RPMI7951 (cell line): ENCODE data around the gene CAMK1D. TPM values are rescaled to one million over a fixed set of nuclear protein-coding genes. Genes with fewer than 3 reads are reported as not detected.

Experiments used
- DNase-seq: peaks from one replicate; pipeline ENCODE4 v3.0.0-alpha.2; 2012; ENCODE audit warnings: low read depth
- total RNA-seq: library from RNA; depleted of rRNA; stranded (reverse); fragments of >200 nt; shearing (Covaris generic); gene quantifications from 2 replicates; pipeline ENCODE4 v1.2.3, GENCODE V29; 2014

Gene CAMK1D
- total RNA-seq, 1 experiment from 2014 or later: not detected

GRCh38 chr10:12594448-12594944 is 245.1 kb downstream of the CAMK1D start:
- no peak for DNase-seq

GRCh38 chr10:12595936-12596576 is 246.7 kb downstream of the CAMK1D start:
- DNase-seq: no peak

DNA sequence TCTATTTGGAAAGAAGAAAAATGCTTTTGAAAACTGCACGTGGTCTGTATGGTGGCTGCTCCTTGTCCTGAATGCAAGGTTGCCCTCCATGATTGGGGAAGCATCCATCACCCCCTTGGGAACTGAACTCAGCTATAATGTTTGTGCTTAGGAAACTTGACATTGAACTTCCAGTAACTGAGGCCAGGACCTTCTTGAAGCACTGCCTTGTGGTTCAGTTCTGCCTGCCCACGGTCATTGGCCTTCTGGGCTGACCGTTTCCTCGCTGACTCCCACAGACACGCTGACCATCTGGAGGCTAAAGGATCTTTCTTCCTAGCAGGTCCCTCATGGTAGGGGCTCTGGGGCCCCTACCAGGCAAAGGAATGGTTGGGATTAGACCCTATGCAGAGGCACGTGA is 247.8 kb downstream of the CAMK1D start:
- no peak for DNase-seq

DNA sequence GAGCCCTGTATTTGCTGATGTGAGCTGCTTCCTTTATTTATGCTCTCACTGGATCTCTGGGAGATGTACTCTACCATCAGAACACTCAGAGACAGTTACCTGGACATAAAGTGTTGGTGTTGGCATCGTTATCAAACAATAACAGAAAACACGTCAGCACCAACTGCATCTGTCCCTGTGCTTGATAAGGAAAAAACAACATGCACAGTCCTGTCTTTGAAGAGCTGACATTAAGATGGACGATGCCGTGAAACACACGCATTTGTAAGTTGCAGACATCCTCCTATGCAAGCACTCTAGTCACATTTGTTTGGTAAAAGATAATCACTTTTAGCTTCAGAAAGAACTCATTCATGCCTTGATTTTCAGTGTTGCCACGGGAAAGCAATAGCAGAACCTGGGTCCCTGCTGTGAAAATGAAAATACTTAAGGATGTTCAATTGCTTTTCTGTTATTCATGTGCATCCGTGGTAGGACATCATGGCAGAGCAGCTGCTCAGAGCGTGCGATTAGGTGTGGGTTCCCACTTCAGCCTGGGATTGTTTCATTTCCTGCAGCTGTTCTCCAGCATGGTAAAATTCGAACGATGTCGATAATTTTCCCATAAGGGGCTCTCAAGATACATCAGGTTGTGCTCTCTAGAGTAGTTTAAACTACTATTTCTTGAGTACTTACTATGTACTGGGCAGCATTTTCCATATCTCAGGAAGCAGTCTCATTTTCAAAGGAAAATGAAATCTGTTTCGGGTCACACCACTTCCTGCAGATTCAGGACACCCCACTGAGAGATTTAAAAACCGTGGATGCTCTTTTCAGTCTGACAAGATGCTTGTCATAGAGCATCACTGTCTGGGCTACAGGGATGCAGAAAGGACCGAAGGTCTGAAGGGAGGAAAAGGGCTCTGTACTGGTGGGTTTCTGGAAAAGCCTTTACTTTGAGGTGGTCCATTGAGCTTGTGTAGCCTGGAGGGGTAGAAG is 248.7 kb downstream of the CAMK1D start:
- DNase-seq: no peak

DNA sequence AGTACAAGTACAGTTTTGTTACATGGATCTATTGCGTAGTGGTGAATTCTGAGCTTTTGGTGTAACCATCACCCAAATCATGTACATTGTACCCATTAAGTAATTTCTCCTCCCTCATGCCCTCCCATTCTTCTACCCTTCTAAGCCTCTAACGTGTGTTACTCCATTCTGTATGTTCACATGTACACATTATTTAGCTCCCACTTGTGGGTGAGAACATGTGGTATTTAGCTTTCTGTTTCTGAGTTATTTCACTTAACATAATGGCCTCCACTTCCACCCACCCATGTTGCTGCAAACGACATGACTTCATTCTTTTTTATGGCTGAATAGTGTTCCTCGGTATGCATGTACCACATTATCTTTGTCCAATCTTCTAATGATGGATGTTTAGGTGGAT is 251.3 kb downstream of the CAMK1D start:
- DNase-seq: no peak

DNA sequence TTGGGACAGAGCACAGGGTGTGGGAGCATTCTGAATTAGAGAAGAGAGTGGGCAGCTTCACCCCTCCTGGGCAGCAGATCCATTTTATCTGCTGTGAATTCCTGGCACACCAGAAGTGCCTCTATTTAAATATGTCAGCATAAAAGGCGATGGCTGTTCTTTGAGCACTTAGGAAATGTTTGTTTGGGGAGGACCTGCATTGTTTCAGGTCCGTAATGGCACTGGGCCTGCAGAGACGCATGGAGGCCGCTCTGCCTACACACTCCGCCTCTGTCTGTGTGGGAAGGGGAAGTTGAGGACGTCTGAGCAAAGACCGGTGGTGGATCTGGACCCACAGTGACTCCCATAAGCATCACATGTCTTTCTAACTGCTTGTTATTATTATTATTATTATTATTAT is 253.2 kb downstream of the CAMK1D start:
- DNase-seq: no peak

DNA sequence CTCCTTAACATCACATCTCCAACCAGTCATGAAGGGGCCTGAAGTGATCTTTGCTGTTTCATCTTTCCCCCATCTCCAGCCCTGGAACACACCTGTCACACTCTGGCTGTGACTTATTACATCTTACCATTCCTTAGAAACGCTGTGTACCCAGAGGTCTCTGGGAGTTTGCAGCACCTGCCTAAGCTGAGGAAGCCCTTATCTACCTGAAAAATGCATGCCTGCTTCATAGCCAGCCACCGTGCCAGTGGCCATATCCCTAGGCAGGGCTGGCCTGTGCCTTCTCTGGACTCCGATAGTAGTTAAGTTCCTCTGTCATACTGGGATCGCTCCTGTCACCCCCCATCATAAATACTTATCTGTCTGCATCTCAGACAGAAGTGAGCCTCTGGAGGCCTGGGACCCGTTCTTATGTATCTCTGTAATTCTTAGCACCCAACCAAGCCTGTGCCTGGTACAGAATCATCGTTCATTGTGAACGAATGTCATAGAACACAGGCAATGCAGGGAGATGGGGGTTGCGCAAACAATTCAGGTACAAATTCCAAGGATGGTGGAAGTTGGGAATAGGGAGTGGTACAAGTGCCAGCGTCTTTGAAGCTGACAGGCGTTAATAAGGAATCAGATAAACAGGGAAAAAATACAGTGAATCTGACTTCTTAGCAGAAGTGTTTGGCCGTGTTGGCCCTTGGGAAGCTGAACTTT is 254.6 kb downstream of the CAMK1D start:
- no peak for DNase-seq

DNA sequence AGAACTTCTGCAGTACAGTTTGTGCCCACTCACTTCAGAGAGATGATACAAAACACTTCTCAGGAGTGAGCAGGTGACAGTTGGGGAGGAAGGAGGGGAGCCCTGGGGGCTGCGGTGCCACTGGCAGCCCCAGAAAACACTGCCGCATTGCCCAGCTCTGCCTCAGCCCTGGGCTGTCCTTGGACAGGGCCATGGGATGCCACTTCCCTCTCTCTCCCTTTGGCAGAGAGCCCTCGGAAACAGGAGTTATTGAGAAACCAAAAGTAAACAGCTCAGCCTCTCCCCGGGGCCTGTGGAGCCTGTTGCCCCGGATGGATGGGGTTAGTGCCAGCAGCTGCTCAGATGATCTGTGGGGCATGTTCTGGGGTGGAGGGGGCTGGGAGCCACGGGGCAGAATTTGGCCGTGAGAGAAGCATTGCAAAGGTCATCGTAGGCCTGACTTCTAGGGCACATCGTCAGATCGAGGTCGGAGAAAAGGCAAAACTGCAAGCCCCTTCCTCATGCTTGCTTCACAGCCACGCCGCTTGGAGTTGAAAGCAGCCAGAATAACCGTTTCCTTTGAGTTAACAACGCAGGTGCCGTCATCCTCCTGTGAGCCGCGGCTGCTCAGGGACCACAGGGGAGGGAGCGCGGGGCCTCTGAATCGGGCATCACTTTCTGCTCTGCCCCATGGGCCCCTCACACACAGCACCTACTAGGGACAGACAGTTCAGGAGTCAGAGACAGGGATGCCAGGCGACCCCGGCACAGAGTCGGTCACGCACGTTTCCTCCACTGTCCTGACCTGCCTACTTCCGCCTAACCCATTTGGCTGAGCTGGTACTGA is 256.4 kb downstream of the CAMK1D start:
- DNase-seq: peak; percentile 58

DNA sequence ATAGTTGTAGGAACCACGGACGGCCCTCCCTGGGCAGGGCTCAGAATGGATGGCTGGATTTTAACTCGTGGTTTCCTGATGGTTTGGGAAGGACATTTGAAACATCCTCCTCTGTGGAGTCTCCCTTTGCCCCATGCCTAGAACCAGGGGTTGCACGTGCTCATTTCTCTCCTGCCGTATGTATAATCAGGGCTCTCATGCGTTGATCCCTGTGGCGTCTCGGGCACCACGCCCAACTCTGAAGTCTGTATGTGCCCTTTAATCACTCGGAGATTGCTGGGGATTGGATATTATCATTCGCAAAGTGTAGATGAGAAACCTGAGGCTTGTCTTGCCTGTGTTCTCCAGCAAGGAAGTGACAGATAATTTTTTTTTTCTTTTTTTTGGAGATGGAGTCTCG is 257.1 kb downstream of the CAMK1D start:
- DNase-seq: no peak

- no peak for DNase-seq
Measured at GRCh38 chr10:12608761-12609160, 259.4 kb downstream of the CAMK1D start.

DNA sequence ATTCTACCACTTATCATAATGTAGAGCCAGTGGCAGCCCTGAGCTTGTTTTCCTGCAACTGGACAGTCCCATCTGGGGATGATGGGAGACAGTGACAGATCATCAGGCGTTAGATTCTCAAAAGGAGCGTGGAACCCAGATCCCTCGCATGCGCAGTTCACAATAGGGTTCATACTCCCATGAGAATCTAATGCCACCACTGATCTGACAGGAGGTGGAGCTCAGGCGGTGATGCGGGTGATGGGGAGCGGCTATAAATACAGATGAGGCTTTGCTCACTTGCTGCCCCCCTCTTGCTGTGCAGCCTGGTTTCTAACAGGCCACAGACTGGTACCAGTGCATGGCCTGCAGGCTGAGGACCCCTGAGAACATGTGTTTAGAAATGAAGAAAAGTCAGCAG is 260.1 kb downstream of the CAMK1D start:
- DNase-seq: no peak

- no peak for DNase-seq
Measured at GRCh38 chr10:12613136-12613535, 263.8 kb downstream of the CAMK1D start.

DNA sequence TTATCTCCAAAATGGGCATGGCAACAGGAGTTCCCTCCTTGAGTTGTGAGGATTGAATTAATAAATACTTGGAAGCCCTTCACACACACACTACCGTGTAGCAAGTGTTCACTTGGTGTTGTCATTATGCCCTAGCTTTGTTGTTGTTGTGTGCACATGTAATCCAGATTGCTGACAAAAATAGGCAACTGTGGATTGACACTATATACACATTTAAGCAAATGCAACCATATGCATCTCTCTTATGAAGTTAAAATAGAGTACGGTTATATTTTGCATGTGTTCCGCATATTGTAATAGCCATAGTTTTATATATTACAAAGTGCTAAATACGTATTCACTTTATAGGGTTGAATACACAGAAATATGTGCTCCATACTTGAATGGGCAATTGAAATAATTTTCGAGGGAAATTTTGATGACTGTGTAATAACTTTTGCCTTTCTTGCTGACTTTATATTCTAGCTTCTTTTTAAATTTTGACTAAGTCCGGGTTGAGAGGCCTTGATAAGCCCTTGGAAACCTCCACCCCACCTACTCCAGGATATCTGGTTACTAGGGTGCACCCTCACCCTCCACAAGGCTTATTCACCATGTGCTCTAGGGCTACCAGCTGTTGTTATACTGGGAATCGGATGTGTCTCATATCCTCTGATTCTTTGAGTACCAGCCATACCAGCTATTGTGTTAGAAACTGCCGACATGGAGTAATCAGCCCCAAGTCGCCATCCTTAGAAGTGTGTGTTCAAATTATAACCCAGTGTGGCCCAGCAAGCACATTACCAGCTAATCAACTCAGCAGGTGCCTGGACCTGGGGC is 265.0 kb downstream of the CAMK1D start:
- DNase-seq: no peak

GRCh38 chr10:12615296-12616220 is 266.2 kb downstream of the CAMK1D start:
- DNase-seq: no peak

DNA sequence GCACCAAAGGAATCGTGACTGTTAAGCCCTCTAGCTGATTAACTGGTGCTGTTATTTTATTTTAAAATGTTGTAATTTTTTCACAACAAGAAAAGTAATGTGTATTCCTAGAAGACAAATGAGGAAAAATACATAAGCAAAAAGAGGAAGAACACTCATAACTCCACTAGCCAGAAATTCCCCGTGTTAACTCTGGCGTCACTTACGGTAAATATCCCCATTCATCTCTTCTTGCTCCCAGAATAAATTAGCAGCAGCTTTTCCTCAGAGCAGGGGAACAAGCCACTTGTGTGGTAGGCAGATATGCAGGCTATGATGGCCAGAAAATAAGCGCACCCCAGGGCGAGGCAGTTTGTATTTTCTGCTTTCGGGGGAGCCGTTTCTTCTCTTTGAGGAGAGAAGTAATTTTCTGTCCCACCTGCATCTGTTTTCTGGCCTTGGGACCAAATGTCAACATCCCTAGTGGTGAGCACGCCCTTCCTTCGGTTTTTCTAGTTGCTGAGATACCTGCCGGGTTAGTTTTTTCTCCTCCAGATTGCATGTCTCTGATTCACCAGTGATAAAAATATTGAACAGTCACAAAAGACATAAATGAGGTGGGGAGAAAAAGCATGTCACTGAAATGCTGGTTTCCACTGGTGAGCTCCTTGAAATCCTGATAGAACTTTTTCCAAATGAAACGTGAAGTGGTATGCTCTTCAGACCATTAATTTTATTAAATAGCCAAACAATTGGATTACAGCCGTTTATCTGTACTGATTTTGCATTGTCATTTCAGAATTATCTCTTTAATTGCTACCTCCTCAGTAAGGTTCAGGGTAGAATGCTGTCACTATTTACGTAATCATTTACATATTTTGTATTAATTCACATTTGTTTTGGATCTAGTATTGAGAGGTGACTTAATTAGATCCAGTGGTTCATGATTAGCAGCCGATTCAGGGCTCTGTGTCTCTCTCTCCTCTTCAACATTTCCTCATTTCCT is 268.1 kb downstream of the CAMK1D start:
- DNase-seq: no peak

DNA sequence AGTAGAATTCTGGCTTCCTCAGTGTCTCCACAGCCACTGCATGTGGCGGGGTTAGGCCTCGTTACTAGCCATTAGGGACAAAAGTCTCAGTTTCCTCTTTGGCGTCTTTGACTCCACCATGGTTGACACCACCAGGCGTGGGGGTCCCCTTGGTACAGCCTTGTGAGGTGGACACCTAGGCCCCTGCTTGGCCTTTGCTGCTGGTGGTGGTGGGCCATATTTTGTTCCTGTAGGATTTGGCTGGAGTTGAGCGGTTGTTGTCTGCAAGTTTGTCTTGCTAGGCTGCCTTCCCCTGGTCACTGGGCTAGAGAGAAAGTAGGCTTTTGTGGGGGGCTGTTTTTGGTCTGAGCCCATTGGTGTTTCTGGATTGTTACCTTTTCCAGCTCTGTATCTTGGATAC is 272.7 kb downstream of the CAMK1D start:
- DNase-seq: no peak

GRCh38 chr10:12622691-12623090 is 273.3 kb downstream of the CAMK1D start:
- DNase-seq: no peak

DNA sequence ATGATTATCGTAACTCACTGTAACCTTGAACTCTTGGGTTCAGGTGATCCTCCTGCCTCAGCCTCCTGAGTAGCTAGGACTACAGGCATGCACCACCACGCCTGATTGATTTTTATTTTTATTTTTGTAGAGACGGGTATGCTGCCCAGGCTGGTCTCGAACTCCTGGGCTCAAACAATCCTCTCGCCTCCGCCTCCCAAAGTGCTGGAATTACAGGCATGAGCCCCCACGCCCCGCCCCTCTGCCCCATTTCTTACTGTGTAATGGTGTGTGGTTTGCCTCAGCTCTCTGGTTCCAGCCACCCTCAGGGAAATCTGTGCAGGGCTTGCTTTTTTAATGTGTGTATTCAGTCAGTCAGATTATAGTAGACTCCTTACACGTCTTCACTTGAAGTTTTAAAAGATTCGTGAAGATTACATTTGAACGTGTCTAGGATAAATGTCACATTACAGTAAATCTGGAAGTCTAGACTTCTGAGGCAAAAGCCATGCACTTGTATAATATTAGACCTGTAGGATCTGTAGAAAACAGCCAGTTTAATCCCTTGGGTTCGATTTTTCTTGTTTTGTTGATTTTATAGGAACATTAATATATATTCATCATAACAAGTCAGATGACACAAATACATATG is 276.2 kb downstream of the CAMK1D start:
- DNase-seq: no peak
